Suppressor macrophage treated with lipopolysaccharide for 1 hour (primary cell): Measurements from ENCODE around the gene SUSD3.
"Not testable (repeated sequence)": the region's sequence is repeated elsewhere in the genome, so short reads cannot be mapped to it uniquely, and the experiment has no call there.

Source experiments
- DNase-seq, 3 donors: peaks; one replicate each; pipeline ENCODE4 v3.0.0-alpha.2; 2020 to 2022

SUSD3 gene

GRCh38 chr9:93058355-93059010 is at the start of gene SUSD3:
Gene SUSD3 (plus strand): TSS chr9:93058701. CDS start chr9:93058743, 42 bp downstream.
- DNase-seq: peak; percentile 48 to 81 (median 62)

- no peak for DNase-seq
Observed at GRCh38 chr9:93009337-93010015, 49.0 kb upstream of the SUSD3 start.

DNA sequence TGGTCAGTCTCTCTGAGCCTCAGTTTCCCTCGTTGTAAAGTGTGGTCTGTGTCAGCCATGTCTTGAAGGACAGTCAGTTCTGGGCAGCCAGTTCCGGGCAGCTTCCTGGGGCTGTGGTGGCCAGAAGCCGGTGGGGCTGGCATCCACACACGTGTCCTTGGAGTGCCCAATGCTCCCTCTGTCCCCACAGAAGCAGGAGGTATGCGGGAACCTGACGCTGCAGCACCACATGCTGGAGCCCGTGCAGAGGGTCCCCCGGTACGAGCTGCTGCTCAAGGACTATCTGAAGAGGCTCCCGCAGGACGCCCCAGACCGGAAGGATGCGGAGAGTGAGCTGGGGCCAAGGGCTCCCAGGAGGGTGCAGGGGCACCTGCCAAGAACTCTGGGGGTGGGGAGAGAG is 48.4 kb upstream of the SUSD3 start:
- DNase-seq: no peak

DNA sequence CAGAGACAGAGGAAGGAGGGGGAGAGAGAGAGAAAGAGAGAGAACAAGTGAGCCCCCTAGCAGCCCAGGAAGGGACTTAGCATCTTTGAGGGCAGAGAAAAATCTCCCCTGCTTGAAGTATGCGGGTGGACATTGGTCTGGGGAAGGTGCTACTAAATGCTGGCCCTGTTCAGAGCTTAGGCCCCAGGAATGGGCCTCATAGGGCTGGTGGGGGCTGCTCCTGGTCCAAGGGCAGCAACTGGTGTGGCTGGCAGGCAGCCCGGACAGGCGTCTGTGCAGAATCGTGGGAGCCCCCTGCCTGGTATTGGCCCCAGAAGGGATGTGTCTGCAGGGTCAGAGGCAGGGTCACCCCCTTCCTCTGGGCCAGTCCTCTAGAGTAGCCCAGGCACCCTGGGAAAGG is 47.8 kb upstream of the SUSD3 start:
- DNase-seq: no peak

- DNase-seq: no peak
Observed at GRCh38 chr9:93011114-93011513, 47.4 kb upstream of the SUSD3 start.

- DNase-seq: no peak
Observed at GRCh38 chr9:93012963-93013855, 45.3 kb upstream of the SUSD3 start.

DNA sequence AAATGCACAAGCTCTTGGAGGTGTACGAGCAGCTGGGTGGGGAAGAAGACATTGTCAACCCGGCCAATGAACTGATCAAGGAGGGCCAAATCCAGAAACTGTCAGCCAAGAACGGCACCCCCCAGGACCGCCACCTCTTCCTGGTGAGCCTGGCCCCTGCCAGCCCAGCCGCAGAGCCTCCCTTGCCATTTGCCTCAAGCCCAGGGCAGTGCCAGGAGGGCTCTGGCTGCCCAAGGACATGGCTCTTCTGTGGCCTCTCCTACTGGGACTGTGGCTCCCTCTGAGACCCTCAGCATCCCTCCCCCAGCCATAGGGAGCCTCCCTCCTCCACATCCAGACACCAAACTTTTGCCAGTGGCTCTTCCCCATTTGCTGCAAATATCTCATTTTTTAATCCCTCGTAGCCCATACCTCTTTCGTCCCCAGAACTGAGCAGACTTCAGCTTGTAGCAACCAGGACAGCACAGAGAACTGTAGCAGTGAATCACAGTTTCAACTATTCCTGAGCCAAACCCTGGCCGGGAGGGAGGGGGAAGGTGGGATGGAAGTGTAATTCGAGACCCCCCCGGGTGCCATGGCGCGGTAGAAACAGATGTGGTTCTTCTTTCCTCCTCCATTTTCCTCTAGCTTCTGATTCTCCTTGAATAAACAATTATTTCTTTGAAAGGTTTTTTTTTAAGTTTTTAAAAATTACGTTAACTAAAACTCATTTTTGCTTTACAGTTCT is 44.5 kb upstream of the SUSD3 start:
- DNase-seq: no peak

DNA sequence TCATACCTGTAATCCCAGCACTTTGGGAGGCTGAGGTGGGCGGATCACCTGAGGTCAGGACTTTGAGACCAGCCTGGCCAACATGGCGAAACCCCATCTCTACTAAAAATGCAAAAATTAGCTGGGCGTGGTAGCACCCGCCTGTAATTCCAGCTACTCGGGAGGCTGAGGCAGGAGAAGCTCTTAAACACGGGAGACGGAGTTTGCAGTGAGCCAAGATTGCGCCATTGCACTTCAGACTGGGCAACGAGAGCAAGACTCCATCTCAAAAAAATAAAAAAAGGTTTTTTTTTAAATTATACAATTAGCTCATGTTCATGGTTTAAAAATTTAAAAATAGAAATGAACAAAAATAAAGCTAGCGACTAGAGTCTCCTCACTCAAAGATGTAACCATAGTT is 43.3 kb upstream of the SUSD3 start:
- not testable (repeated sequence) for DNase-seq

DNA sequence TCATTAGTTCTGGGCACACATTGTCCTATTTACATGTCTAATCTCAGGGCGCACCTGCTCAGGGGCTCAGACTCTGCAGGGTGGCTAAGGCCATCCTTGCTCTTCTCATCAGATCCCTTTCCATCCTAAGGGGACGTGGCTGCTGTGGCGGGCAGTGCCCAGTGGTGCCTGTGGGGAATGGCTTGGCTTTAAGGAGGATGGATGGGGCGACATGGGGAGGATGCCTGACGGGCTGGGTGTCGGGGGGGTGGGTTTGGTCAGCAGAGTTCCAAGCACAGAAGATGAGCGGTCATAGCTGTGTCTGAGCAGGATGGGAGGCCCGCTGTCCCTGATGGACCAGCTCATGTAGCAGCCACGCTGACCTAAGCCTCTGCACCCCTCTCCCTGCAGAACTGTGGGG is 40.9 kb upstream of the SUSD3 start:
- DNase-seq: no peak

- no peak for DNase-seq
Observed at GRCh38 chr9:93020151-93020550, 38.4 kb upstream of the SUSD3 start.

DNA sequence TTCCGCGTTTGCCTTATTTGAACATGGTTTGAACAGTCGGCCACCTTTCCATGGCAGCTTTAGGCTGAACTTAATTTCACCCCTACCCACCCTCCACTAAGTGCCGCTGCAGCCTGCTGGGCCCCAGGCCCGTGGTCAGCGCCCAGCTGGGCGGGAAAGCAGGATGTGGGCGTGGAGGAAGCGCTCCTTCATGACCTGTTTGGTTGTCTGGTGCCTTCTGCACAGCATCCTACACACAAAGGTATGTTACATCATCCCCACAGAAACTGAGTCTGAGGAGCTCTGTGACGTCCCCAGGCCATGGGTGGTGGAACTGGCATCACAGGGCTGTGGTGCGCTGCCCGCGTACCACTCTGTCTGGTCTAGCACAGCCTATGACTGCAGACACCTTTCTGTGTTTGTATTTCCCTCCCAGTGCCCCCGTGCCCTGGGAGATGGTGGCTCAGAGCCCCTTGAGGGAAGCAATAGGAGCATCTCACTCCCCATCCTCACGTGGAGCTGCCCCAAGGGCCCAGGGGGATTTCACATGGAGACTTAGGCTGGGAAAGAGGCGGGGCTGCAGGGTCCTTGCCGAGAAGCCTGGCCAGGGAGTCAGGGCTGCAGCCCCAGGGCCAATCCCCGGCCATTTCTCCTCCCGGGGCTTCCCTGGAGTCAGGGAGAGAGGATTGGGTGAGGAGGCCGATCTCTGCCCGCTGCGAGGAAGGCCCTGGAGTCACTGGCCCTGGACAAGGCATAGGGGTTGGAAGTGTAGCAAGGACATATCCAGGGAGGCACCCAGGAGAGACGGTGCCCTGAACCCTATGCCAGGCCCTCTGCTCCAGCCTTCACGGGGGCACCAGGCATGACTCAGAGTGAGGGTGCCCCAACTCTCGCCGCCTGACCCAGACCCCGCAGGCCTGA is 37.5 kb upstream of the SUSD3 start:
- DNase-seq: peak in 1 of 3 donors; percentile 18

GRCh38 chr9:93022066-93022465 is 36.4 kb upstream of the SUSD3 start:
- DNase-seq: no peak

DNA sequence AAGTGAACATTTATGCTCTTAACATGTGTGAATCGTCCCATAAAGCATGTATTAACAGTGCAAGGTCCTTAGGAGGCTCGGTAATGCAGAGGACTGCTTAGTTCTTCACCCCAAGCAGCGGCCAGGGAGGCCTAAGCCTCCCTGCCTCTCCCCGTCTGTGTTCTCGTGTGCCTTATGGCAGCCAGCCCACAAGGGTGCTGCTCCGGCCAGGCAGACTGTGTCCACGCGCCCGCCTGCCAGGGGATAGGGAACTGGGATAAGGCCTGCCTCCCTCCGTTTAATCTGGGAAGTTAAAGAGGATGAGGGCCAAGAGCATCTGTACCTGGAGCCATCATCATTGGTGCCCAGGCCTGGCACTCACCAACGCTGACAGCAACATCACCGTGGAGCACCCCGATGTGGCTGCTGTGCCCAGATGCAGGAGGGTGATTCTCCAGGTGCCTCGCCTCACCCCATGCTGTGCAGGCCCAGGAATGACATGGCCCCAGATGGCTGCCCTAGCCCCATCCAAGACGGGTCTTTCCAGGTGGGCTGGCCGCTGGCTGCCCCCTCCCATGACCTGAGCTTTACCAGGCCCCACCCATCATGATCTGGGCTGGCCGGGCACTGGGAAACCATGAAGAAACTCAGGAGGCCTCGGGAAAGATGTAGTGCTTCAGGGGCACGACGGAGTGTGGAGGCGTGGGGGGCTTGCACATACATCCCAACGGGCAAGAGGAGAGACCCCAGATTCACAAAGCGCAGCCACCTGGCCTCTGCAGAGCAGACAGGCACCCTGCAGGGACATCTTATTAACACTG is 35.6 kb upstream of the SUSD3 start:
- no peak for DNase-seq

DNA sequence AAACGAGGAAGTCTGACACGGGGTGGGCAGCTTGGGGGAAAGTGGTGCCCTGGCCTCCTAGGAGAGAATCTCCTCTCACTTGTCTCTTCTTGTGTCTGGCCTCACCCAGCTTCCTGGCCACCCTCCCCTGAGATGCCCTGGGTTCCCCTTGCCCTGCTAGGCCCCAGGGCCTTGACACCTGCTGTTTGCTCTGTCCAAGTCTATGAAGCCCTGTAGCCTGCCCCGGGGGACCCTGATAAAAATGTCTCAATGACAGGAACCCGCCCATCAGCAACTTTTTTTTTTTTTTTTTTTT is 35.0 kb upstream of the SUSD3 start:
- DNase-seq: no peak

DNA sequence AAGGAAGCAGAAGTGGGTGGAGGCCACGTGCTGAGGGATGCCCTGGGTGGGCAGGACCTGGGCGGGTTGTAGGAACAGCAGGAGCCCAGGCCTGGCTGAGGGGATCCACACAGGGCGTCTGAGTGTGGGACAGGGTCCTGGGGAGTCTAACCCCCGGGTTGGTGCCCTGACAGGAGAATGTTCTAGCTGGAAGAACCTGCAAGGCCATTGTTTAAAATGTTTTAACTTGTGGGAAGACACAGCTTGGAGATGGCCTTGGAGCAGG is 33.9 kb upstream of the SUSD3 start:
- no peak for DNase-seq

DNA sequence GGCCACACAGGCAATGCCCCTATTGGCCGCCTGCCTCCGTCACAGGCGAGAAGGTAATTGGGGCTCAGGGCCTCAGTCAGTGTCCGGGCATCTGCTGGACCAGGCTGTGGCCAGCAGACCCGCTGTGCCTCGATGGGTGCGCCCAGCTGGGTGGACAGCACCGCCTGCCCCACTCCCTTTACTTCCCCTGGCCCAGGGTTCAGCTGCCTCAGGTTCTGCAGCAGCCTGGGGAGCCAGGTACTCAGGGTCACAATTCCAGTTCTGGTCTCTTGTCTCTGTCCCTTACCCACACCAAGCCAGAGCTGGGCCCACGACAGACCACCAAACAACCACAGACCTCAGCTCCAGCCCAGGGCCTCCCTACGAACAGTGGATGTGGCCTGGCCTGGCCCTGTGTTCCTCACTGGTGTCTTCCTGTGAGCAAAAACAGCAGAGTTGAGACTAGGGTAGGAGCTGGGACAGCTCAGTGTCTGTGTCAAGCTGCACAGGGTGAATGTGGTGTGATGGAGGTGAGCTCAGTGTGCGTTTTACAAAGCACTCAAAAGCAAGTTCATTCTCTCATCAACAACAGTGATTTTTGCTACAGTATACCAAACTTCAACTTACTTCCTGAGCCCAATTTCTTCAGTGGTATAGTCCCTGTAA is 33.4 kb upstream of the SUSD3 start:
- no peak for DNase-seq

DNA sequence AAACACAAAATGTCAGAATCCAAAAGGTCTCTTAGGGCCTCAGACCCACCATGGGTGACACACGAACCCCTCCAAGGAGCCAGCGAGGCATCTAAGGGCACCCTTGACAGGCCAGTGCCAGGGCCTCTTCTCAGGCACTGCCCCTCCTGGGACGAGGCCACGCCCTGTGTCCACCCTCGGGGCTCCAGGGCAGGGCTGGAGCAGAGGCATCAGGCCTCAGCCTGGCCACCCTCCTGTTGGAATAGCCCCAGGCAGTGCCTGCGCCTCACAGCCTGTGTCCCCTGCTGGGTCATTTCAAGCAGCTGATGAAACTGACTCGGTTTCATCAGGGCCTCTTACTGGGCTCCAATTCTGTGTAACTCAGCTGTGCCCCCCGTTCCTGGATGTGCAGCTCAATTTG is 32.8 kb upstream of the SUSD3 start:
- DNase-seq: no peak

- no peak for DNase-seq
Observed at GRCh38 chr9:93026640-93027039, 31.9 kb upstream of the SUSD3 start.

GRCh38 chr9:93027750-93028149 is 30.8 kb upstream of the SUSD3 start:
- DNase-seq: no peak

DNA sequence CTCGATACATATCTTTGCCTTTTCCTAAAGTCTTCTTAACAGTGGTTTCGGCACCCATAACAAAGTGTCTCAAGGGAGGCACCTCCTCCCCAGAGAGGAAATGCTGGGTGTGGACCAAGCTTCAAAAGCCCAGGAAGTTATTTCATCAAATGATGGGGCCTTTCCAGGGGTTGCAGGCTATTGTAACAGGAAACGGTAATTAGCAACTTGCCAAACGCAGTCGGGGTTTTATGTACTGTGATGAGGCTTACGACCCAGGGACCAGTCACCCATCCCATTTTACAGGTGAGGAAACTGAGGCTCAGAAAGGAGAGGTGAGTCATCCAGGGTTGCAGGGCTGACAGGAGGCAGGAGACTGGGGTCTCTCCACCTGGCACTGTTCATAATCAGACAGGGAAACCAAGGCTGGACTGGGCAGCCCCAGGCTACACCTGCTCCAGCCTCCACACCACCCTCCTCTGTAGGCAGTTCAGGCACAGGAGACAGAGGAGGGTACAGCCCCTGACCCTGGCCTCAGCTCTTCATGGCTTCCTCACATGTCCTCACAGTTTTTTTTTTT is 30.0 kb upstream of the SUSD3 start:
- peak; percentile 53 to 62 (median 57) for DNase-seq
